Keratinocyte (primary cell): Measurements from ENCODE around the gene PDE6D. TPM values are rescaled to one million over a fixed set of nuclear protein-coding genes. Genes with fewer than 3 reads are reported as not detected.

Experiments
- DNase-seq: peaks from one replicate; pipeline ENCODE4 v3.0.0-alpha.2; 2011; ENCODE audit warnings: low read depth, missing footprints, low spot score
- FAIRE-seq: peaks from 2 replicates; lab custom pipeline; 2011; peaks lifted over from hg19 to GRCh38; lab: Jason Lieb, UNC
- H2AFZ ChIP-seq: 2 replicates; pipeline ENCODE4 v1.6.0; 2012; ENCODE audit warnings: low read length, control low read depth, inconsistent platforms; ENCODE audit not compliant: control insufficient read depth
- H3K27ac ChIP-seq: 2 replicates; pipeline ENCODE4 v1.5.1; 2011; ENCODE audit warnings: low read length; ENCODE audit not compliant: control insufficient read depth, insufficient read depth
- H3K27me3 ChIP-seq: 3 replicates; pipeline ENCODE4 v1.6.0; 2011; ENCODE audit warnings: low read length; ENCODE audit not compliant: control insufficient read depth, insufficient read depth; ENCODE audit errors: extremely low read depth
- H3K36me3 ChIP-seq, 2 experiments: 2 replicates in 1 of 2; 3 replicates in 1 of 2; pipeline ENCODE4 v1.5.1; 2011; ENCODE audit warnings: low read length in 2 of 2, mild to moderate bottlenecking in 1 of 2; ENCODE audit not compliant: control insufficient read depth in 2 of 2, insufficient read depth in 2 of 2; ENCODE audit errors: extremely low read depth in 1 of 2
- H3K4me1 ChIP-seq: 3 replicates; pipeline ENCODE4 v1.5.1; 2011; ENCODE audit warnings: low read length; ENCODE audit not compliant: control insufficient read depth, insufficient read depth; ENCODE audit errors: extremely low read depth
- H3K4me2 ChIP-seq: 3 replicates; pipeline ENCODE4 v1.6.0; 2011; ENCODE audit warnings: low read depth, low read length; ENCODE audit not compliant: control insufficient read depth, insufficient read depth; ENCODE audit errors: extremely low read depth
- H3K4me3 ChIP-seq, 3 experiments: fragments of 200-600 bp in 1 of 3; sonication (generic) in 1 of 3; 2 replicates in 2 of 3; 3 replicates in 1 of 3; pipeline ENCODE4 v1.5.1; 2011 to 2016; ENCODE audit warnings: low read length in 3 of 3, mild to moderate bottlenecking in 3 of 3, control low read depth in 2 of 3, inconsistent platforms in 1 of 3, low read depth in 1 of 3, mixed read lengths in 1 of 3, mixed run types in 1 of 3, moderate library complexity in 1 of 3; ENCODE audit not compliant: control insufficient read depth in 2 of 3, insufficient read depth in 2 of 3; ENCODE audit errors: extremely low read depth in 1 of 3
- H3K79me2 ChIP-seq: 2 replicates; pipeline ENCODE4 v1.6.0; 2012; ENCODE audit warnings: low read length; ENCODE audit not compliant: control insufficient read depth, insufficient read depth
- H3K9ac ChIP-seq: 3 replicates; pipeline ENCODE4 v1.6.0; 2011; ENCODE audit warnings: low read length; ENCODE audit not compliant: control insufficient read depth, insufficient read depth; ENCODE audit errors: extremely low read depth
- H3K9me1 ChIP-seq: 3 replicates; pipeline ENCODE4 v1.6.0; 2011; ENCODE audit warnings: low read length; ENCODE audit not compliant: control insufficient read depth, insufficient read depth; ENCODE audit errors: extremely low read depth
- H3K9me3 ChIP-seq: 2 replicates; pipeline ENCODE4 v1.5.1; 2012; ENCODE audit warnings: low read depth, low read length; ENCODE audit not compliant: control insufficient read depth
- H4K20me1 ChIP-seq: 3 replicates; pipeline ENCODE4 v1.6.0; 2011; ENCODE audit warnings: low read length; ENCODE audit not compliant: control insufficient read depth, insufficient read depth; ENCODE audit errors: extremely low read depth
- CTCF ChIP-seq, 3 experiments: IDR thresholded peaks in 1 of 3; conservative IDR thresholded peaks in 1 of 3; optimal IDR thresholded peaks in 1 of 3; 2 replicates in 2 of 3; 3 replicates in 1 of 3; pipeline versions ENCODE3 to v1.5.1; 2011; ENCODE audit warnings: low read length in 3 of 3, mild to moderate bottlenecking in 3 of 3, moderate library complexity in 2 of 3, control low read depth in 1 of 3, inconsistent platforms in 1 of 3; ENCODE audit not compliant: insufficient read depth in 2 of 3; ENCODE audit errors: extremely low read depth in 1 of 3
- EZH2 ChIP-seq: IDR thresholded peaks from one replicate; pipeline ENCODE4 v1.6.1; 2012; ENCODE audit warnings: inconsistent platforms, mild to moderate bottlenecking, low read length, moderate library complexity
- dilution Hi-C: fragments of 300-500 bp; cut with MboI; formaldehyde crosslinking; loops from one replicate; pipeline ENCODE4 v1.7.0; 2020; ENCODE audit warnings: low sequenced_read_pairs; ENCODE audit not compliant: extremely low pct_ligation_motif_present
- polyA plus RNA-seq, 5 experiments: library from polyadenylated mRNA; depleted of rRNA in 3 of 5; stranded (reverse) in 3 of 5; stranded (forward) in 1 of 5; unstranded in 1 of 5; fragments of >200 nt; gene quantifications; 1 replicate in 1 of 5; 2 replicates in 3 of 5; 3 replicates in 1 of 5; pipeline versions ENCODE4 v1.2.1 to v1.2.3, GENCODE V29; 2011 to 2012; ENCODE audit warnings: missing spikeins in 2 of 5, low read depth in 1 of 5, low replicate concordance in 1 of 5

PDE6D gene
- polyA plus RNA-seq, 1 donor (not counting 4 experiments of a cell fraction or from before 2014, with no cell fraction given), result 31.6 TPM

GRCh38 chr2:231720292-231720986 is 60.6 kb downstream of the PDE6D start:
- Histone ChIP-seq H3K27me3 (no peaks in the 10 kb centered on the region), H3K4me1 (no peaks in the 10 kb centered on the region), H3K9me3 (no peaks in the 10 kb centered on the region), H2AFZ (no peak overlapping the region), H3K4me3 (no peak overlapping the region), H3K27ac (no peak overlapping the region), H3K9ac (no peak overlapping the region), H3K4me2 (no peak overlapping the region), H4K20me1 (no peaks in the 10 kb centered on the region), H3K36me3 (no peaks in the 10 kb centered on the region), H3K79me2 (no peaks in the 10 kb centered on the region), H3K9me1 (no peaks in the 10 kb centered on the region)
- dilution Hi-C loops, result no loop called here
- TF ChIP-seq EZH2 (no peak), CTCF (optimal IDR thresholded peaks at IDR 0.05 in 1 of 3, IDR thresholded peaks at IDR 0.05 in 1 of 3, conservative IDR thresholded peaks at IDR 0.05 in 1 of 3; ENCODE audit: extremely low read depth in 1 of 3, insufficient read depth in 2 of 3, low read length in 3 of 3) (no peak)
- DNase-seq, result no peak
- FAIRE-seq, result no peak

- no peak overlapping the region for H3K4me3 ChIP-seq
- H3K9me3 ChIP-seq, result no peaks in the 10 kb centered on the region
- no peaks in the 10 kb centered on the region for H3K9me1 ChIP-seq
- dilution Hi-C loops, result no loop called here
- no peaks in the 10 kb centered on the region for H3K27me3 ChIP-seq
- no peaks in the 10 kb centered on the region for H3K4me1 ChIP-seq
- DNase-seq, result no peak
- H3K27ac ChIP-seq, result no peak overlapping the region
- H2AFZ ChIP-seq, result no peak overlapping the region
- H3K4me2 ChIP-seq, result no peak overlapping the region
- H3K79me2 ChIP-seq, result no peaks in the 10 kb centered on the region
- no peak overlapping the region for H3K9ac ChIP-seq
- FAIRE-seq, result no peak
- peaks cover 9% of the 10 kb centered on the region for H4K20me1 ChIP-seq
- no peaks in the 10 kb centered on the region for H3K36me3 ChIP-seq
- no peak for TF ChIP-seq EZH2
- TF ChIP-seq CTCF (optimal IDR thresholded peaks at IDR 0.05 in 1 of 3, IDR thresholded peaks at IDR 0.05 in 1 of 3, conservative IDR thresholded peaks at IDR 0.05 in 1 of 3; ENCODE audit: extremely low read depth in 1 of 3, insufficient read depth in 2 of 3, low read length in 3 of 3), result no peak
Measured at GRCh38 chr2:231718799-231719198, 62.3 kb downstream of the PDE6D start.
